ENCODE measurements around the gene TNFSF15.

DNA sequence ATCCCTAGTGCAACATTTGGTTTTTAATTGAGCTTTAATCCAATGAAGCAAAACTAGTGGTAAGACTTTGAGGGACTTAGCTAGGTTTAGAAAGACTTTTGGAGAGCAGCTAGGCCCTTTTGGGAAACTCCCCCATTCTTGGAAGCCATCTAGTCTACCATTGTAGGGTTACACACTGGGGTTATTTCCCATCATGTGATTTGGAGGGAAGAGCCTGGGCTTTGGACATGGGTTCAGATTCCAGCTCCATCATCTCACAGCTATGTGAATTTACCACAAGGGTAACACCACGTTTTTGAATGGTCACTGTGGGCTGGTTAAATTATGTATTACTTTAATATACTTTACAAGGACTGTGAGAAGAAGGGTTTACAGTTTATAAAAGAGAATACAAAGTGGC lies 18.3 kb upstream of the TNFSF15 start:
- TF ChIP-seq, protein P1, sequence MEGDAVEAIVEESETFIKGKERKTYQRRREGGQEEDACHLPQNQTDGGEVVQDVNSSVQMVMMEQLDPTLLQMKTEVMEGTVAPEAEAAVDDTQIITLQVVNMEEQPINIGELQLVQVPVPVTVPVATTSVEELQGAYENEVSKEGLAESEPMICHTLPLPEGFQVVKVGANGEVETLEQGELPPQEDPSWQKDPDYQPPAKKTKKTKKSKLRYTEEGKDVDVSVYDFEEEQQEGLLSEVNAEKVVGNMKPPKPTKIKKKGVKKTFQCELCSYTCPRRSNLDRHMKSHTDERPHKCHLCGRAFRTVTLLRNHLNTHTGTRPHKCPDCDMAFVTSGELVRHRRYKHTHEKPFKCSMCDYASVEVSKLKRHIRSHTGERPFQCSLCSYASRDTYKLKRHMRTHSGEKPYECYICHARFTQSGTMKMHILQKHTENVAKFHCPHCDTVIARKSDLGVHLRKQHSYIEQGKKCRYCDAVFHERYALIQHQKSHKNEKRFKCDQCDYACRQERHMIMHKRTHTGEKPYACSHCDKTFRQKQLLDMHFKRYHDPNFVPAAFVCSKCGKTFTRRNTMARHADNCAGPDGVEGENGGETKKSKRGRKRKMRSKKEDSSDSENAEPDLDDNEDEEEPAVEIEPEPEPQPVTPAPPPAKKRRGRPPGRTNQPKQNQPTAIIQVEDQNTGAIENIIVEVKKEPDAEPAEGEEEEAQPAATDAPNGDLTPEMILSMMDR (IDR thresholded peaks at IDR 0.05; ENCODE audit: extremely low read depth in 1 of 2, insufficient read depth in 1 of 2, low read depth in 1 of 2, low read length in 2 of 2) = no peak
- TF ChIP-seq POLR2AphosphoS5 (IDR thresholded peaks at IDR 0.05; ENCODE audit: insufficient read depth, low read depth, low read length) (no peak), POLR2A (IDR thresholded peaks at IDR 0.05; ENCODE audit: low read depth, low read length) (no peak), FOS (IDR thresholded peaks at IDR 0.05; ENCODE audit: borderline replicate concordance, insufficient read depth, low read length) (no peak)
- TF ChIP-seq, protein P2, sequence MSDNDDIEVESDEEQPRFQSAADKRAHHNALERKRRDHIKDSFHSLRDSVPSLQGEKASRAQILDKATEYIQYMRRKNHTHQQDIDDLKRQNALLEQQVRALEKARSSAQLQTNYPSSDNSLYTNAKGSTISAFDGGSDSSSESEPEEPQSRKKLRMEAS (IDR thresholded peaks at IDR 0.05; ENCODE audit: insufficient read depth, insufficient read length) = no peak
